Epithelial cell of esophagus (primary cell): ENCODE results near the gene NXT1.
A peak's percentile ranks its signal among the peaks of the same experiment; 100 is the strongest.

ENCODE experiments used
- DNase-seq: peaks from one replicate; pipeline ENCODE4 v3.0.0; 2010; ENCODE audit warnings: low read depth
- H3K4me3 ChIP-seq: 2 replicates; pipeline ENCODE4 v1.5.1; 2011; ENCODE audit warnings: mild to moderate bottlenecking, low read length, control low read depth
- TF ChIP-seq, protein P1 (sequence below): IDR thresholded peaks from 2 replicates; pipeline ENCODE4 v1.5.1; 2011; ENCODE audit warnings: low read depth, mild to moderate bottlenecking, low read length, control low read depth, inconsistent platforms; ENCODE audit not compliant: insufficient read depth; ENCODE audit errors: missing control alignments

NXT1 gene

DNA sequence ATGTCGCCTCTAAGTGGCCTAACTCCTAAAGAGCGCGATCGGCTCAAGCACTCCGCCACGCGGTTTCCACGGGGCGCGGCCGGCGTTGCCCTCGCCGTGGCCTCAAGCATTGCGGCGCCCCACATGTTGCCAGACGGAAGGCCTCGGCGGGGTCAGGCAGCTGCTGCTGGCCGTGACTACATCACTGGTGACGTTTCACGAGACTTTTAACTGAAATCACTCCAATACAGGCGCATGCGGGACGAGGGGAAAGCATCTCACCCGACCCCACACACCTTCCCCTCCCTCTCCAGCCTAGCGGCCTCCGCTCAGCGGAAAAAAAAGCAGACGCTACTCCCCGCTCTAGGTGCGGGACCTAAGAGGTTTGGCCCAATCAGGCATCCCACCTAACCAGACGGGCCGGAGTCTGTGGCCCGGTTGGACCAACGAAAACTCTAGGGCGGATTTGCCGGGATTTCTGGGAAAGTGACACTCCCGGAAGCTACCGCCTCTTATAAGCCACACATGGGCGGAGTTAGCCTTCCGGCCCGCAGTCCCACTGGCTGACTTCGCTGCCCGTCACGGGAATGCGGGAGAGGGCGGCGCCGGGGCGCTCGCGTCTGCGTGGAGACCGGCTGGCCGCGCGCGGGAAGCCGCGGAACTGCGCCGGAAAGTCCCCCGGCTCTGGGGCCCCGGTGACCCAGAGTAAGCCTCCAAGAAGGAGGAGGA is at the start of gene NXT1:
NXT1 (plus strand) TSS at position 596 of the 708 bp plus-strand sequence. CDS start 3,251 bp downstream, outside the sequence.
- peak; percentile 99 for DNase-seq
- H3K4me3 ChIP-seq: peak within 1 kb of the TSS; percentile 81
- TF ChIP-seq, protein P1, sequence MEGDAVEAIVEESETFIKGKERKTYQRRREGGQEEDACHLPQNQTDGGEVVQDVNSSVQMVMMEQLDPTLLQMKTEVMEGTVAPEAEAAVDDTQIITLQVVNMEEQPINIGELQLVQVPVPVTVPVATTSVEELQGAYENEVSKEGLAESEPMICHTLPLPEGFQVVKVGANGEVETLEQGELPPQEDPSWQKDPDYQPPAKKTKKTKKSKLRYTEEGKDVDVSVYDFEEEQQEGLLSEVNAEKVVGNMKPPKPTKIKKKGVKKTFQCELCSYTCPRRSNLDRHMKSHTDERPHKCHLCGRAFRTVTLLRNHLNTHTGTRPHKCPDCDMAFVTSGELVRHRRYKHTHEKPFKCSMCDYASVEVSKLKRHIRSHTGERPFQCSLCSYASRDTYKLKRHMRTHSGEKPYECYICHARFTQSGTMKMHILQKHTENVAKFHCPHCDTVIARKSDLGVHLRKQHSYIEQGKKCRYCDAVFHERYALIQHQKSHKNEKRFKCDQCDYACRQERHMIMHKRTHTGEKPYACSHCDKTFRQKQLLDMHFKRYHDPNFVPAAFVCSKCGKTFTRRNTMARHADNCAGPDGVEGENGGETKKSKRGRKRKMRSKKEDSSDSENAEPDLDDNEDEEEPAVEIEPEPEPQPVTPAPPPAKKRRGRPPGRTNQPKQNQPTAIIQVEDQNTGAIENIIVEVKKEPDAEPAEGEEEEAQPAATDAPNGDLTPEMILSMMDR: no peak

DNA sequence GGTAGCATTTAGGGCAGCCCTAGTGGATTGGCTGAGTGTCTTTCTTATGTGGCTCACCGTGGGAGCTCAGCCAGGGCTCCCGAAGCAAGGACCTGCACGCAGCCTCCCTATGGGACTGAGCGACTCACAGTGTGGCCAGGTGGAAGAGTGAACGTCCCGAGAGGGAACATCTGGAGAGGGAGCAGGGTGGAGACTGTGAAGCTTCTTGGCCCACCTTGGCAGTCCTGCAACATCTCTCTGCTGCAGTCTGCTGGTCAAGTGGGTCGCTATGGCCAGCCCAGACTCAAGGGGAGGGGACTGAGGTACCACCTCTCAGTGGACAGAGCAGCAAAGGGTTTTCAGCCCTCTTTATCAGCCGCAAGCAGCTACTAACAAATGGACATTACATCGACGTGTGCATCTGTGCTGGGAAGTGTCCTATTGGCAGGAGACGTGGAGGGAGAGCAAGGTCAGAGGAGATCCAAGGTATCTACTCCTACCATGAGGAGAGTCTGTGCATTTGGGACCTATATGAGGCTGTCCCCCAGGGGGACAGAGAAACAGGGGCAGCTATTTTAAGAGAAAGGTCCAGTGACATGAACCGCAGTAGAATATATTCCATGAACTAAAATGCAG is 49.0 kb upstream of the NXT1 start:
- DNase-seq: no peak
- TF ChIP-seq, protein P1: no peak

DNA sequence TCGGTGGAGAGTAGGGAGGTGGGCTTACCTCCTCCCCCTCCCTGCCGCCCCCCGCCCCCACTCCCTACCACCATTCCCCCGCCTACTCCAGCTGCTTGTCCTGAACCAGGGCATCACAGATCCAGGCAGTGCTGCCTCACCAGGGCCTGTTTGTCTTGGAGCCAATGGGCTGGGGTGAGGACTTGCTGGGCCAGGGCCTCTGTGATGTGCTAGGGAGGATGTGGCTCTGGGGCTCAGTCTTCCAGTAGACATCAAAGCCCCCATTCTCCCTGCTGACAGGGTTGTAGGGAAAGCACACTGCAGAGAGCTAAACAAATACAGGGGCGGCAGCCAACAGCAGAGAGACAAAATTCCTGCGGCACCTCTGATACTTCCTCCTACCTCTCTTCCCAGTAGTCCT is 48.2 kb upstream of the NXT1 start:
- no peak for DNase-seq
- no peak overlapping the region for H3K4me3 ChIP-seq
- TF ChIP-seq, protein P1: no peak

More for the DNA sequence above, 49.0 kb upstream of the NXT1 start:
- no peak overlapping the region for H3K4me3 ChIP-seq

DNA sequence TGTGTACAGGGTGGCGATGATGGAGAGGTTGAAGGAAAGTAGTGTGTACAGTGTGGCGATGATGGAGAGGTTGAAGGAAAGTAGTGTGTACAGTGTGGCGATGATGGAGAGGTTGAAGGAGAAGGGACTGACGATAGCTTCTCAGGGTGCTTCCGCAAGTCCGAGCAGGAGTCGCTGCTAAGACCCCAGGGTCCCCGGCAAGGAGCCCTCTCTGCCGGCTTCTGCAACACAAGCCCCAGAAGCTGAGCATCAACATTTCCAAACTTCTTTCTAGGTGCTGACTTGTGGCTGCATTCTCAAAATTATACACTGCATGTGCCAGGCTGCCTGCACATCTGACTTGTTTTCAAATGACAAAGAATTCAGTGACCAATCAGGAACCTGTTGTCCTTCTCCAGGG is 47.8 kb upstream of the NXT1 start:
- H3K4me3 ChIP-seq: no peak overlapping the region
- TF ChIP-seq, protein P1: no peak
- DNase-seq: no peak

DNA sequence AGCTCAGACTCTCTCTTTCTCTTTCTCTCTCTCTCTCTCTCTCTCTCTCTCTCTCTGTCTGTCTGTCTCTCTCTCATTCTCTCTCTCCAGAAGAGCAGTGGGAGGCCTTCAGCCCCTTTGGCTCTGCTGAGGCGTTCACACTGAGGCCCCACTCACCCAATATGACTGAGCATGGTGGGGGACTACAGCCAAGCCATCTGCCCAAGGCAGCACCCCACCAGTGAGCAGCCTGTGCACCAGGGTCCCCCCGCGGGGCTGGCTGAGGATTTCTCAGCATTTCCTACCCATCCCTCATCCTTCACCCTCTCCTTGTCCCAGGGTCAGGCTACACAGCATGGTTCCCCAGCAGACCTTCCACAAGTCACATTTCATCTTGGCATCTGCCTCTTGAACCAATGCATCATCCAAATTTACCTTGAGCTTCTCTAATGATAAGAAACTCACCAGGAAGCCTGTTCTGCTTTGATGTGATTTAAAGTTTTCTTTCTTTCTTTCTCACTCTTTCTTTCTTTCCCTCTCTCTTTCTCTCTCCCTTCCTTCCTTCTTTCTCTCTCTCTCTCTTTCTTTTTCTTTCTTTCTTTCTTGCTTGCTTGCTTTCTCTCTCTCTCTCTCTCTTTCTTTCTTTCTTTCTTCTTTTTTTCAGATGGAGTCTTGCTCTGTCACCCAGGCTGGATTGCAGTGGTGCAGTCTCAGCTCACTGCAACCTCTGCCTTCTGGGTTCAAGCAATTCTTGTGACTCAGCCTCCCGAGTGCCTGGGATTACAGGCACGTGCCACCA is 47.1 kb upstream of the NXT1 start:
- no peak overlapping the region for H3K4me3 ChIP-seq
- TF ChIP-seq, protein P1: no peak
- DNase-seq: no peak

DNA sequence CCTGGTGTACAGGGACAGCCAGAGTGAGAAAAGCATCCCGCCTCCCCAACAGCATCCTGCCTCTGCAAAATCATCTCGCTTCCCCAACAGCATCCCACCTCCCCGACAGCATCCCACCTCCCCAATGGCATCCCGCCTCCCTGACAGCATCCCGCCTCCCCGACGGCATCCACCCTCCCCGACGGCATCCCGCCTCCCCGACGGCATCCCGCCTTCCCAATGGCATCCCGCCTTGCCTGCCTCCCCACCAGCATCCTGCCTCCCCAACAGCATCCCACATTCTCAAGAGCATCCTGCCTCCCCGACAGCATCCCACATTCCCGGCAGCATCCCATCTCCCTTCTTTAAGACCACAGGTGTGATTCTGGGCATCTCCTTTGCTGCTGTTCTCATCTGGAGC is 46.0 kb upstream of the NXT1 start:
- H3K4me3 ChIP-seq: no peak overlapping the region
- no peak for DNase-seq
- TF ChIP-seq, protein P1: no peak
